H7 (cell line): Measurements from ENCODE around the gene MEOX2. TPM values are rescaled to one million over a fixed set of nuclear protein-coding genes. Genes with fewer than 3 reads are reported as not detected.

Source experiments
- DNase-seq: peaks from one replicate; pipeline ENCODE4 v3.0.0; 2012
- H3K27me3 ChIP-seq: 2 replicates; pipeline ENCODE4 v1.6.0; 2011; ENCODE audit warnings: mild to moderate bottlenecking, low read length; ENCODE audit not compliant: control insufficient read depth, insufficient read depth
- H3K36me3 ChIP-seq: replicated peaks from 2 replicates; pipeline ENCODE4 v1.5.1; 2011; ENCODE audit warnings: low read length; ENCODE audit not compliant: control insufficient read depth, insufficient read depth
- H3K4me3 ChIP-seq: 2 replicates; pipeline ENCODE4 v1.5.1; 2011; ENCODE audit warnings: low read depth, mild to moderate bottlenecking, control low read depth, low read length, moderate library complexity; ENCODE audit not compliant: insufficient read depth
- total RNA-seq: library from RNA; depleted of rRNA; stranded (reverse); fragments of >200 nt; shearing (Covaris generic); gene quantifications from 2 replicates; pipeline ENCODE4 v1.2.3, GENCODE V29; 2014; rRNA removed

The MEOX2 gene
- total RNA-seq, 1 experiment from 2014 or later = not detected

DNA sequence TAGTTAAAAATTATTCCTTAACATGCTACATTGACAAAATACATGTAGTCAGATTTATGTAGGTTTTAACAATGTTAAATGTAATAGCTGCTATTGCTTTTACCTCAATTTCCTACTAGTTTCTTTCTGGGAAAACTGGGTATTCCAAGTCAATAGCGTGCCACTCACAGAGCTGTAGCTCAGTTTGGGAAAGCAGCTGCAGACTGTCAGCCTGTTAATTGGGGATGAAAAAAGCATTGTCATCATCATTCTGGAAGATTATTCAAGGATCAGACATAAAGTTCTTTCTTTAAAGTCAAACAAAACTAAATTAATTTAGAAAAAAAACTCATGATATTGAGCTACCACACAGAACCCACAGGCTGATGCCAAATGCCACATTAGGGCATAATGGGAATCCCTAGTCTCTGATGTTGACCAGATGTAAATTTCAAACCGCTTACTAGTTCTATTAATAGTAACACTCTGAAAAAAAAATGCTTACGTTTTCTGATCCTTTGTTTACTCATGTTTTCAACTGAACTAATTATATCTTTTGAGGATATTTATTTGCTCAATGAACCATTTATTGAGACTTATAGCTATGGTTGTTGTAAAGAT lies 105.0 kb downstream of the MEOX2 start:
- Histone ChIP-seq H3K4me3 (no peak overlapping the region), H3K27me3 (no peaks in the 10 kb centered on the region), H3K36me3 (no peaks in the 10 kb centered on the region)
- no peak for DNase-seq

DNA sequence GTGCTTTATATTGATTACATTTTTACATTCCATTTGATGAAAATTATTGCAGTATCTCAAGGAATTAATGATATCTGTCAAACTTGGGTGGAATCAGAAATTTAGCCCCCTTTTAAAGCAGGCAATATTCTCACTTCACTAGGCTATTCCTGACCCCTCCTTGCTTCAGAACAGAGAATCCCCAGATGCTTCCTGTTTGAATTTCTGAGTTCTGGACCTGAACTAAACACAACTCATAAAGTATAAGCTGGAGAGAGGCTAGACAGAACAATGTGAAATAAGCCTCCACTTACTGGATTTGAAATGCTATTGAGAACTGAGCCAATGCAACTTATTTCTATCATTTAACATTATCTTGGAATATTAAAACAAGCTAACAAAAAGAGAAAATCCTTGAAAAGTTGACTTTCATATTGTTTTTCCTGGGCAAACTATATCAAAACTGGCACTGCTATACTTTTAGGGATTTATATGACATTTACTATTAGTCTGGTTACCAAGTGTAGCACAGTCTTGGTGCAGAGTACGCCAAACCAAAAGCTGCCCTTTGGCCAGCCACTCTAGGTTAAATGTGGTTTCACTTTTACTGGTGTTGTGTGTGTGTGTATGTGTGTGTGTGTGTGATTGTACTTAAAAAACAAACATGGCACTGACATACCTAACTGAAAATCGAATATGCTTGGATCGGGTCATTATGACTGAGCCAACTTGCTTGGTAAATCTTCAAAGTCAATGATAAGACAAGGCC lies 105.7 kb downstream of the MEOX2 start:
- H3K36me3 ChIP-seq = no peaks in the 10 kb centered on the region
- no peak for DNase-seq
- no peak overlapping the region for H3K4me3 ChIP-seq
- no peaks in the 10 kb centered on the region for H3K27me3 ChIP-seq

GRCh38 chr7:15577600-15577999 lies 108.9 kb downstream of the MEOX2 start:
- no peaks in the 10 kb centered on the region for H3K27me3 ChIP-seq
- no peak for DNase-seq
- H3K4me3 ChIP-seq = no peak overlapping the region
- H3K36me3 ChIP-seq = no peaks in the 10 kb centered on the region

GRCh38 chr7:15571301-15571878 lies 115.1 kb downstream of the MEOX2 start:
- H3K27me3 ChIP-seq = no peaks in the 10 kb centered on the region
- H3K4me3 ChIP-seq = no peak overlapping the region
- no peak for DNase-seq
- H3K36me3 ChIP-seq = no peaks in the 10 kb centered on the region

- Histone ChIP-seq H3K27me3 (no peaks in the 10 kb centered on the region), H3K4me3 (no peak overlapping the region), H3K36me3 (no peaks in the 10 kb centered on the region)
- DNase-seq = no peak
Observed at GRCh38 chr7:15567652-15568051, 118.8 kb downstream of the MEOX2 start.

- no peak for DNase-seq
- H3K27me3 ChIP-seq = no peaks in the 10 kb centered on the region
- no peak overlapping the region for H3K4me3 ChIP-seq
- H3K36me3 ChIP-seq = no peaks in the 10 kb centered on the region
Observed at GRCh38 chr7:15567036-15567435, 119.4 kb downstream of the MEOX2 start.

GRCh38 chr7:15566476-15566875 lies 120.0 kb downstream of the MEOX2 start:
- no peak overlapping the region for H3K4me3 ChIP-seq
- DNase-seq = no peak
- no peaks in the 10 kb centered on the region for H3K36me3 ChIP-seq
- H3K27me3 ChIP-seq = no peaks in the 10 kb centered on the region

- H3K36me3 ChIP-seq = no peaks in the 10 kb centered on the region
- no peak within 1 kb of the TSS for H3K4me3 ChIP-seq
- H3K27me3 ChIP-seq = no peaks in the 10 kb centered on the region
- DNase-seq = no peak
Observed at GRCh38 chr7:15561835-15562234, 124.6 kb downstream of the MEOX2 start, which contains the start of gene AGMO. TSS of gene AGMO (minus strand) at chr7:15562015.

Other genes starting within 250 kb of the MEOX2 start
- gene AGMO, start 124.7 kb downstream of the MEOX2 start, total RNA-seq = 0.63 and 1.1 TPM in 2 replicates